NOMO-1 (cell line): ENCODE results near the gene TPBG.
A peak's percentile ranks its signal among the peaks of the same experiment; 100 is the strongest.
"Not testable (repeated sequence)": the region's sequence is repeated elsewhere in the genome, so short reads cannot be mapped to it uniquely, and the experiment has no call there.

ENCODE experiments used
- DNase-seq, 2 experiments: peaks; one replicate each; lab custom pipeline; 2025; ENCODE audit not compliant: unreplicated experiment in 2 of 2; lab: John Stamatoyannopoulos, UW

TPBG gene

DNA sequence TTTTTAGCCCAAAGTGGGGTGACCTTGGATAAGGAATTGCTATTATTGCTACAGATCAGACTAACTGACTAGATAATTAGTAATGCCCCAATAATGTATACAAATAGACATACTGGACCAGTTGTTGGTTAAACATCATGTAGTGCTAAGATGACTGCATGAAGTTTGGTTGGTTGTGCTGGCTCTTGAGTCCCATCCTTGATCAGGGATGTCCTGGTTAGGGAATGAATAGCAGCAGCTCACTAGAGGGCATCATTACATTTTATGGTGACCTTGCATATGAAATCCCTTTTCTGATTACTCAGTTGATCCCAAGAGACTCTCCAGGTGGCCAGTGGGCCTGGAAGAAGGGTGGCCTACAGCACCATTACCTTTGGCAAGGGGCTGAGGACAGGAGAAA is 10.9 kb downstream of the TPBG start:
- no peak for DNase-seq

DNA sequence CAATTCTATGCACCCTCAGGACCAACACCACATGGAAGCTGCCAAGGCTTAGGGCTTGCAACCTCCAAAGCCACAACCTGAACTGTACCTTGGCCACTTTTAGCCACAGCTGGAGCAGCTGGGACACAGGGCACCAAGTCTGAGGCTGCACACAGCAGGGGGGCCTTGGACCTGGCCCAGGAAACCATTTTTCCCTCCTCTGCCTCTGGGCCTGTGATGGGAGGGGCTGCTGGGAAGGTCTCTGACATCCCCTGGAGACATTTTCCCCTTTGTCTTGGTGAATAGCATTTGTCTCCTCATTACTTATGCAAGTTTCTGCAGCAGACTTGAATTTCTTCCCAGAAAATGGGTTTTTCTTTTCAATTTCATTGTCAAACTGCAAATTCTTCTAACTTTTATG is 13.0 kb downstream of the TPBG start:
- no peak for DNase-seq

DNA sequence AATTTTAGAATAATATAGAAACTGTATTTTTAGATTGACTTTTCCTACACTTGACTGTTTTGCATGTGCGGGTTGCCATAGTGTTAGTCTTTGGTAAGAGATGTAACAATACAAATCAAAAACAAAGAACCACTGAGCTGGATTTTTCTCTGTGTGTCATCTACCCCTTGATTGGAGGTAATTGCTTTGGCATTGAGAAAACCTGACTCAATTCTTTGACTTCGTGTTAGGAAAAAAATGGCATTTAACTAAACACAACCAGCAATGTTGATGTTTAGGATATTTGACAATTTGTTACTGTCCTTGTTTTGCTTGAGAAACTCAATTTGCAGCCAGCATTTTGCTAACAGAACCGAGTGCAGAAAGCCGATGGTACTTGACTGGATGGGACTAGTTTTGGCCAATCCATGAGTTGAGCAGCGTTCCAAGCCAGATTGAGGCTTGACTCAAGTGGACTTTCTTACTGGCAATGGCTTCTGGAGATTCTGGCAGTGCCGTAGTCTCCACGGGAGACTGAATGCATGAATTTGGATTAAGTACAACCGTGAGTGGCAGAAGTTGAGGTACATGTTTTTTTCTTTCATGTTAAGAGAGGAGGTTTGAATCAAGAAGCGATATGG is 17.1 kb downstream of the TPBG start:
- DNase-seq, result no peak

GRCh38 chr6:82381278-82381677 is 17.7 kb downstream of the TPBG start:
- DNase-seq, result no peak

- DNase-seq, result no peak
Measured at GRCh38 chr6:82385102-82385501, 21.5 kb downstream of the TPBG start.

GRCh38 chr6:82385546-82385945 is 21.9 kb downstream of the TPBG start:
- DNase-seq, result no peak

DNA sequence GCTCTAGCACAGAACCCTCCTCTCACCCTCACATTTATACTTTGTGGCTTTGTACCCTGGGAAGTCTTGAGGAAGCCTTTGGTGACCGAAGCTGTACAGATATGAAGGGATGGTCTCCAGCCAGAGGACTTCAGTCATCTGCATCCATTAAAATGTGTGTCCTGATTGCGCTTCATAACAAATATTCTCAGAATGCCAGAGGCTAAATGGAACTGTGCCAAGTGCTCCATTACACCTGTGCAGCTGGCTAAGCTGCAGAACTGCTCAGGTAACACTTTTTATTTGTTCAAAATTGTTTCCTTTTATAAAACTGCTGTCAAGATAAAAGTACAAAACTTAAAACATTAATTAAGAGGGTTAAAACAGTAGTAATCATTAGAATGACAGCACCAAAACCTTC is 22.3 kb downstream of the TPBG start:
- no peak for DNase-seq

DNA sequence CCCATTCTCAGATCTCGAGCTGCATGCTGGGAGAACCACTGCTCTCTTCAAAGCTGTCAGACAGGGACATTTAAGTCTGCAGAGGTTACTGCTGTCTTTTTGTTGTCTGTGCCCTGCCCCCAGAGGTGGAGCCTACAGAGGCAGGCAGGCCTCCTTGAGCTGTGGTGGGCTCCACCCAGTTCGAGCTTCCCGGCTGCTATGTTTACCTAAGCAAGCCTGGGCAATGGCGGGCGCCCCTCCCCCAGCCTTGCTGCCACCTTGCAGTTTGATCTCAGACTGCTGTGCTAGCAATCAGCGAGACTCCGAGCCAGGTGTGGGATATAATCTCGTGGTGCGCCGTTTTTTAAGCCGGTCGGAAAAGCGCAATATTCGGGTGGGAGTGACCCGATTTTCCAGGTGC is 31.2 kb downstream of the TPBG start:
- not testable (repeated sequence) for DNase-seq

DNA sequence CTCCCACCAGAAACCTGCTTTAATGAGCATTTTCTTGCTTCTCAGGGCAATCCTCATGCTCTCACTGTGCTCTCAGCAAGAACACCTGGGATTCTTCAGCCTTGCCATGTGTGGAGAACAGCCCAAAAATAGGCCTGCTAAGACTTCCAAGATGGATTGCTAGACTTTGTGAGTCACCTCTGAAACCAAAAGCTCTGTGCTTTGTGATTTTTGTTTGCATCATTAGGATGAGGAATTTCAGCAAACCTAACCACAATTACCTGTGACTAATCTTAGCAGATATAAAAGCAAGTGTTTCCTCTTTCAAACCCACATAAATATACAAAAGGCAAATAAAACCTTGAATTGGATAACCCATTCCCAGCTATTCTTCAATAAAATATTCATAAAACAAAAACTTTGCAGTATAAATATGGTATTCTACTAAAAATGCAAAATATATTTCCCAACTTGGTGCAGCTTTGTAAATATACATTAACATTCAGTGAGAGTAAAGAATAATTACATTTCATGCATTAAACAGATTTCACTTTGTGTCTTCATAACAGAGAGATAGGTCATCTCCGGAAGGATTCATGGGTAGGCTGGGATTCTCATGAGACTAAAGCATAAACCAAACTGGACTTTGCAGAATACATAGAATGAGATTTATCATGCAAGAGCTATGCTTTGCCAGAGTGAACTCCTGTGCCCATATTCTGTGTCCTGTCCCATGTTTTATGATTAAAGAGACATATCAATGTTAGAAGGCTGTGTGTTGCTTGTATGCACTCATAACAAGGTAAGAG is 33.5 kb downstream of the TPBG start:
- peak in 1 of 2 experiments; percentile 37 for DNase-seq

GRCh38 chr6:82397962-82398692 is 34.5 kb downstream of the TPBG start:
- no peak for DNase-seq

GRCh38 chr6:82408952-82409431 is 45.4 kb downstream of the TPBG start:
- no peak for DNase-seq

DNA sequence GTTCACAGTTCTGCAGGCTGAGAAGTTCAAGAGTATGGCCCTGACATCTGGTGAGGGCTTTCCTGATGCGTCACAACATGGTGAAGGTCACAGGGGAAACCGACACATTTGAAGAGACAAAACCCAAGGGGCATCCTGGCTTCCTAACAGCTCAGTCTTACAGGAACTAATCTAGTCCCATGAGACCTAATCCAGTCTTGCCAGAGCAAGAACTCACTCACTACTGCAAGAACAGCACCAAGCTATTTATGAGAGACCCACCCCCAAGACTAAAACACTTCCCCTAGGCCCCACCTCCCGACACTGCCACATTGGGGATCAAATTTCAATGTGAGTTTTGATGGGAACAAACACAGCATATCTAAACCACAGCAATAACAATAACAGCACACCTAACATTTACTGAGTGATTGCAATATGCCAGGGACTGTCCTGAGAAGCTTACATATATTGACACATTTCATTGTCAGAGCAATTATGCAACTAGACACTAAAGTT is 46.6 kb downstream of the TPBG start:
- DNase-seq, result no peak

DNA sequence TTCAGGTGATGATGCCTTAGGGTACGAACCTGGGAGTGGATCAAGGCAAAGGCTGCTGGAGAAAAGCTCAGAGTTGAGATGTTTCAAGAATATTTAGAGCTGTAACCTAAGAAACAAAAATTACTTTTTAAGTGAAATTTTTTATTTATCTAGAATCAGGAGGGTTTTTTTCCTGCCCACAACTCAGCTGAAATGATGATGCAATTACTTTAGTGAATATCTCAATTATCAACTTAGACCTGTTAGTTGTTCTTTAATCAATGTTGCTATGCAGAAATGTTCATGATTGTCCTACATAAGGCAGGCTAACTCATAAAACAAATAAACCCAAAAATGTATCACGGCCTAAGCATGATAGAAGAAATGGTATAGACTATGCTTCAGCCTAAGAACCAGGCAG is 50.3 kb downstream of the TPBG start:
- DNase-seq, result no peak

- DNase-seq, result no peak
Measured at GRCh38 chr6:82415820-82416219, 52.2 kb downstream of the TPBG start.

DNA sequence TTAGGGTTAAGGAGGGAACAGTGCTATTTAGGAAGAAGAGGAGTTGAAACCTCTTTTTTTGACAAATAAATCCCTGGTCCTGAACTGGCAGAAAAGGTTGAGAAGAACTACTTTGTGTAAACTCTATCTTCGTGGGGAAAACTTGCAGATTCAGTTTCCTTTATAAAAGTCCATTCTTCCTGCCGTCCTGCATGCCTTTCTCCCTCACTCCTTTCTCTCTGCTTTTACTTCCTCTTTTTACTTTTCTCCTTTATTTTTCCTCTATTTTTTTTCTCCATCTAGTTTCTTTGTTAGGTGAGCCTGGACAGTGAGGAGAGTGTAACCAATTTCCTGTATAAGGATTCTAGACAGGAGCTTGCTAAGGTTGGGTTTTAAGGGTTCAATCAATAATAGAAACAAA is 52.7 kb downstream of the TPBG start:
- DNase-seq, result no peak
